Right cardiac atrium (tissue), 5 donors: ENCODE results near the gene ZNF106. TPM values are rescaled to one million over a fixed set of nuclear protein-coding genes. Genes with fewer than 3 reads are reported as not detected.

Experiments used
- ATAC-seq, 2 donors: fragments of 200-7000 bp; cut with Tn5 transposase; one replicate each; pipeline versions ENCODE4 v1.8.0 to v1.9.1; 2020; ENCODE audit warnings: moderate library complexity in 2 of 2, mild to moderate bottlenecking in 1 of 2
- DNase-seq, 3 donors: peaks; one replicate each; pipeline ENCODE4 v3.0.0-alpha.2; 2020
- H3K27ac ChIP-seq: one replicate; pipeline ENCODE4 v1.5.1; 2013; ENCODE audit warnings: mild to moderate bottlenecking, low read length, control low read depth, moderate library complexity
- H3K27me3 ChIP-seq: one replicate; pipeline ENCODE4 v1.6.1; 2013; ENCODE audit not compliant: control insufficient read depth, insufficient read depth
- H3K4me1 ChIP-seq: one replicate; pipeline ENCODE4 v1.6.1; 2013; ENCODE audit warnings: low read length; ENCODE audit not compliant: control insufficient read depth, insufficient read depth
- H3K4me3 ChIP-seq: one replicate; pipeline ENCODE4 v1.5.1; 2013; ENCODE audit warnings: low read length, control low read depth
- H3K9me3 ChIP-seq: one replicate; pipeline ENCODE4 v1.6.1; 2013; ENCODE audit warnings: low read length; ENCODE audit not compliant: control insufficient read depth
- WGBS: extraction: QIAGEN DNeasy Blood & Tissue Kit; methylation state at CpG from one replicate; pipeline ENCODE4 v1.1.7; 2013; 5-methylcytosine and 5-hydroxymethylcytosine counted together
- intact Hi-C, 4 donors: fragments of 100-400 bp; cut with DNase I; formaldehyde crosslinking; loops; one replicate each; pipeline versions ENCODE4 v1.11.0 to v1.14.0; 2022 to 2023
- polyA plus RNA-seq: library from polyadenylated mRNA; stranded (reverse); fragments of 200-250 nt; gene quantifications from one replicate; pipeline ENCODE4 v1.2.3, GENCODE V29; 2013
- total RNA-seq, 4 donors: library from RNA; stranded (reverse); fragmentation: NEBNext Ultra II Directional; extraction: Animal tissue kit (Norgen Biotek cat#: 25700); gene quantifications; one replicate each; pipeline ENCODE4 v1.2.1, GENCODE V29; 2021
- donor health status: healthy with polysubstance abuse.
- donor health status: DM: no; HTN: yes; CAD: no.
- donor health status: DM: no; HTN: no; CAD: no.
- donor health status: DM: no; HTN: yes; CAD: no; lungs with severe emphysema.
- donor health status: DM: yes; HTN: yes; CAD: no.

ZNF106 gene
- total and polyA plus RNA-seq, 5 donors = 94.6 to 507 (median 421) TPM

DNA sequence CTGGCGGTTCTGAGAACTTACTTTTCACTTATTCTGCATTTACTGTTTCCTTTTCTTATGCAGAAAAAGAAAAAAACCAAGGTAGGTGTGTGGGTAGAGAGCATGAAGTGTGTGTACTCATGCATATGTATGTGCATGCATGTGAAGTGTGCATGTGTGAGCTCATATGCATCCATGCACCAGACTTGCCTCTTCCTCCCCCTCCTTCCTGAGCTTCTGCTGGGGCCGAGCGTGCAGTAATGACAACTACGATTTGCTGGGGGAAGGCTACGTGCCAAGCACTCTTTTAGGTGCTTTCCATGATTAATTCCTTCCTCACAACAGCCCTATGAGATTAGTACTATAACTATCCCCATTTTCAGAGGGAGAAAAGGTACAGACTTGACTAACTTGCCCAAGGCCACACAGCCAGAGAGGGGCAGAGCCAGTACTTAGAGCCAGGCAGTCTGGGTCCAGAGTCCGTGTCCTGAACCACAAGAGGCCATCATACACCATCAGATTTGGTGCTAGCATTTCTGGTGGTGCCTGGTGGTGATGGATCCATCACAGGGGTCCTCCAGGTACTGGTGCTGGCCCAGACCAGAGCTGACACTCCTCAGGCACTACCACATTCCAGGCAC is 85.0 kb downstream of the ZNF106 start:
- H3K27ac ChIP-seq = no peak overlapping the region
- H3K4me3 ChIP-seq = no peak overlapping the region
- H3K9me3 ChIP-seq = no peaks in the 10 kb centered on the region
- no peak for DNase-seq
- no peak for ATAC-seq
- H3K4me1 ChIP-seq = no peaks in the 10 kb centered on the region
- H3K27me3 ChIP-seq = no peaks in the 10 kb centered on the region
- intact Hi-C loops = loop anchor here in 1 of 4 donors (10.0 kb wide), 1 partner anchor 49 kb away; no protein-coding TSS in a partner anchor
- 62% methylated on average over 6 of the region's 6 CpGs for WGBS

DNA sequence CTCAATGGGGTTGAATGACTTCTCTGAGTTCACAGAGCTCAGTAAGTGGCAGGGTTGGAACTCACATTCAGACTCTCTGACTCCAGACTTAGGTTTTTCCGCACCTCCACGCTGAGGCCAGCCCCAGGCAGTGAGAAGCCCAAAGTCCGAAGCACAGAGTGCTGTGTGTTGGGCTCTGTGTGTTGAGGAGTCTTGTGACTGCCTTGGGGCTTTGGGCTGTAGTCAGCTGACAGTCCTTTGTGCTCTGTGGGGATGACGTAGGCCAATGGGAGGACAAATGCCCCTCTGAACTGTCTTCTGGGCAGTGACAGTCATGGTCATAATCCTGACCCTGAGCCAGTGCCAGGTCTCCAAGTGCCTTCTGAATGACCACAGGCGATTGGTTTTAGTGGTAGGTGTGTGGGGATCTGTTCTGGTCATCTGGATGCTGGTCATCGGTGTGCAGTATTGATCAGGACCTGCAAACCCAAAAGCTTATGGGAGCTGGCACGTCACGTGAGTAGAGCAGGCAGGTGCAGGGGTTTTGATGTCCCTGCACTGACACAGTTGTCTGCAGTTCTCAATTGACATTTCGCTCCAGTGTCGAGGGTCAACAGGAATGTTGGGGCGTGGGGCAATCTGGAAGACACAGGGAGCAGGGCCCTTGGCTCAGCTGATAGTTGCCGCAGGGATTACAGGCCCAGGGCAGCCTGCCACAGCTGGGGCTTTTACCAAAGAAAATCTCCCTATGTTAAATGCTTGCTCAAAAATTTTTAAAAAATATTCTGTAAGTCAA is 86.3 kb downstream of the ZNF106 start:
- Histone ChIP-seq H3K27me3 (no peaks in the 10 kb centered on the region), H3K4me3 (no peak overlapping the region), H3K9me3 (no peaks in the 10 kb centered on the region), H3K4me1 (no peaks in the 10 kb centered on the region), H3K27ac (no peak overlapping the region)
- ATAC-seq (no peak), DNase-seq (no peak)
- intact Hi-C loops = loop anchor here in 1 of 4 donors (10.0 kb wide), 1 partner anchor 50 kb away; no protein-coding TSS in a partner anchor
- 81% methylated on average over 12 of the region's 12 CpGs for WGBS

DNA sequence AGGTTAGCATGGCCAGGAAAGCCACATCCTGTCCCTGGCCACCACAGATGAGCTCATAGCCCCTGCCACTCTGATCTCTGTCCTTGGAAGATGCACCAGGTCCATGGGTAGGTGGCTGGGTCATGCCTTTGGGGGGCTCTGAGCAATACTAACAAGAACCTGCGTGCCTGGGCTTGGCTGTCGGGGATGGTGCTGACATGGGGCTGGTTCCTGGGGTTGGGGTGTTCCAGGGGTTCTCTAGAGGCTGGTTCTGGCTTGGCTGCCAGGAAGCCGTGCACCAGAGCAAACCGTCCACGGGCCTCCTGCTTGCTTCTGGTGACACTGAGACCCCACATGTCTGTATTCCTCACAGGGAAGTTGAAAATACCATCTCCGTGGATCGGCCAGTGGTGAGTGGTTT is 87.6 kb downstream of the ZNF106 start:
- H3K27ac ChIP-seq = no peak overlapping the region

DNA sequence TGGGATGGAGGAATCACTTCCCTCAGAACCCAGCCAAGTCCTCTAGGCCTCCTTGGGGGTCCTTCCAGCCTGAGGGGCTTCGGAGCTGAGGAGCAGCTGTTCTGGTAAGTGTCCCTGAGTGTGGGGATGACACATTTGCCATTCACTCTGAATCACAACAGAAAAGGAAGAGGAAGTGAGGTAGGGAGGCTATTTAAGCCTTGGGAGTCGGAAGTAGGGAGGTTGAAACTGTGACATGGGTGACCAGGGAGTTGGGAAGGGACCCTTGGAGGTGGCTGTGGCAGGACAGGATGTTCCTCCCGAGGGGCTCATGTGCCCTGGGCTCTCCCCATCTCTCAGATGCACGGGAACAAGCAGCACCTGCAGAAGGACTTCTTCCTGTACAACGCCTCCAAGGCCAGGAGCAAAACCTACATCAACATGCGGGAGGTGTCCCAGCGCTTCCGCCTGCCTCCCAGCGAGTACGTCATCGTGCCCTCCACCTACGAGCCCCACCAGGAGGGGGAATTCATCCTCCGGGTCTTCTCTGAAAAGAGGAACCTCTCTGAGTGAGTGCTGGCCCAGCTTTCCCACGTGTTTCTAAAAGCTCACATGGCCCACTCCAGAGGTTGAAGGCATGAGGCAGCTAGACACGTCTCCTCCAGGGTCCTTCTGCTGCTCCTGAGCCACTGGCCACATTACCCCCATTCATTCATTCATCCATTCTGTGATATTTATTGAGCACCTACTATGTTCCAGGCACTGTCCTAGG is 88.3 kb downstream of the ZNF106 start:
- WGBS = 88% methylated on average over 15 of the region's 15 CpGs
- Histone ChIP-seq H3K27me3 (no peaks in the 10 kb centered on the region), H3K4me3 (no peak overlapping the region), H3K9me3 (no peaks in the 10 kb centered on the region), H3K27ac (no peak overlapping the region), H3K4me1 (no peaks in the 10 kb centered on the region)
- ATAC-seq (no peak), DNase-seq (no peak)
- intact Hi-C loops = loop anchor here in 1 of 4 donors (10.0 kb wide), 1 partner anchor 52 kb away; no protein-coding TSS in a partner anchor

More for the DNA sequence above, 87.6 kb downstream of the ZNF106 start:
- intact Hi-C loops = loop anchor here in 1 of 4 donors (10.0 kb wide), 1 partner anchor 51 kb away; no protein-coding TSS in a partner anchor
- ATAC-seq = no peak
- Histone ChIP-seq H3K4me1 (no peaks in the 10 kb centered on the region), H3K4me3 (no peak overlapping the region), H3K27me3 (no peaks in the 10 kb centered on the region), H3K9me3 (no peaks in the 10 kb centered on the region)
- WGBS = 95% methylated on average over 7 of the region's 7 CpGs
- DNase-seq = no peak

DNA sequence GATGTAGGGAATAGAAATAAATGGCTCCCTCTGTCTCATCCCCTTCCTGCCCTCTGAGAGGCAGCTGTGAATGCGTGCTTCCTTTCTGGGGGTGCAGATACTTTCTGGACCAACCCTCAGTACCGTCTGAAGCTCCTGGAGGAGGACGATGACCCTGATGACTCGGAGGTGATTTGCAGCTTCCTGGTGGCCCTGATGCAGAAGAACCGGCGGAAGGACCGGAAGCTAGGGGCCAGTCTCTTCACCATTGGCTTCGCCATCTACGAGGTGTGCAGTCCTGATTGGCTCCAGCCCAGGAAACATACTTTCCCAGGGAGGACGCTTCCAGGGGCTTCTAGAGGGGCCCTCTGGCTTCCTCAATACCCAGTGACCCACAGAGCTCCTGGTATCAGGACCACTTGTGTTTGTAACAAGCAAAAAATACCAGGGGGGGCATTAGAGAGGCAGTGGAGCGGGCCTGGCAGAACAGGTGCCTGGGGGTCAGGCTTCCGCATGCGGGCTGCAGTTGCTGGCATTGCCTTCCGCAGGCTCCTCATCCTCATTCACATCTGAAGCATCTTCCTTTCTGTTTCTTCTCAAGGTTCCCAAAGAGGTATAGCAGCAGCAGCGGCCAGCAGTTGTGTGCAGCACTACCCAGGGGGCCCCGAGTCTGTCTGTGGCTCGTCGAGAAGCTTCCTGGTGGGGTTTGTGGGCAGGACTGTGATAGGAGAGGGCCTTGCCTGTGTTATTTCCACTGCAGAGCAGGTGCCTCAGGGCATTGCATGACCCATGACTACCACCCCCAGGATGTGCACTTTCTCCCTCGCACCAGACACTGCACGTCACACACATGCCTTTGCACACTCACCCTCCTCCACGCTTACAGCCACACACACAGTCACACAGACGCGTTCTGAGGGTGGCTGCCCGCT is 89.1 kb downstream of the ZNF106 start:
- H3K27me3 ChIP-seq = no peaks in the 10 kb centered on the region
- intact Hi-C loops = loop anchor here in 1 of 4 donors (10.0 kb wide), 1 partner anchor 53 kb away; no protein-coding TSS in a partner anchor
- no peak for DNase-seq
- no peak overlapping the region for H3K27ac ChIP-seq
- 81% methylated on average over 24 of the region's 24 CpGs for WGBS
- ATAC-seq = no peak
- no peaks in the 10 kb centered on the region for H3K9me3 ChIP-seq
- H3K4me1 ChIP-seq = no peaks in the 10 kb centered on the region
- H3K4me3 ChIP-seq = no peak overlapping the region

DNA sequence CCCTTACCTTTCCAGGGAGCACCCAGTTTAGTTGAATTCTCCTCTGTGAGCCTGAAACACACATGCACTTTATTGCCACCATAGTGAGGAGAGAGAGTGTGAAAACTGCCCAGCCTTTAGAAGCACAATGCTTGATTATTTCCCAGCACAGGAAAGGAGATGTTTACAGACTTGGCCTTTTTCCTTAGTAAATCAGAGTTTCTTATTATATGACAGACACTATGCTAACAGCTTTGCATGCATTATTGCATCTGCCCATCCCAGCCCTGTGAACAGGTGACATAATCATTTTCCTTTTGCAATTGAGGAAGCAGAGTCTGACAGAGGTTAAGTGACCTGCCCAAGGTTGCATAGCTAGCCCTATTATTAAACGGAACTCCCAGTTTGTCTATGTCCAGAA is 95.1 kb downstream of the ZNF106 start:
- ATAC-seq (no peak), DNase-seq (no peak)
- no peaks in the 10 kb centered on the region for H3K27me3 ChIP-seq
- WGBS = 74% methylated on average over 1 of the region's 1 CpG
- no peaks in the 10 kb centered on the region for H3K9me3 ChIP-seq
- H3K4me3 ChIP-seq = no peak overlapping the region
- no peak overlapping the region for H3K27ac ChIP-seq
- no peaks in the 10 kb centered on the region for H3K4me1 ChIP-seq
- intact Hi-C loops = no loop called here

DNA sequence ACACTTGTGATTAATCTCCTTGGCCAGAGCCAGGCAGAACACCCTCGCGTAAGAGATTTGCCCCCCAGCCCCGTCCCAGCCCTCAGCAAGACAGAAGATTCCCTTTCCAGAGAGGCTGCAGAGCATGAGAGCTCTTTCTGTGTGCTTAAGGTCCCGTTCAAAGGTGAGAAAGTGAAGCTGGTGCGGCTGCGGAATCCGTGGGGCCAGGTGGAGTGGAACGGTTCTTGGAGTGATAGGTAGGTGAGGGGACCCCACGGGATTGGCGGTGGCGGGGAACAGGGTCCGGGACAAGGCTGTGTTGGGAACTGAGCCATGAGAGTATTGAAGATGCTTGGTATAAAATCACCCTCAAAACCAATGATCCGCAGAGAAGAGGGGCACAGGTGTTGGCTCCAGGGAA is 96.8 kb downstream of the ZNF106 start:
- DNase-seq (no peak), ATAC-seq (no peak)
- H3K9me3 ChIP-seq = no peaks in the 10 kb centered on the region
- H3K4me3 ChIP-seq = no peak overlapping the region
- no peaks in the 10 kb centered on the region for H3K27me3 ChIP-seq
- intact Hi-C loops = no loop called here
- WGBS = 88% methylated on average over 13 of the region's 13 CpGs
- H3K4me1 ChIP-seq = no peaks in the 10 kb centered on the region
- no peak overlapping the region for H3K27ac ChIP-seq

DNA sequence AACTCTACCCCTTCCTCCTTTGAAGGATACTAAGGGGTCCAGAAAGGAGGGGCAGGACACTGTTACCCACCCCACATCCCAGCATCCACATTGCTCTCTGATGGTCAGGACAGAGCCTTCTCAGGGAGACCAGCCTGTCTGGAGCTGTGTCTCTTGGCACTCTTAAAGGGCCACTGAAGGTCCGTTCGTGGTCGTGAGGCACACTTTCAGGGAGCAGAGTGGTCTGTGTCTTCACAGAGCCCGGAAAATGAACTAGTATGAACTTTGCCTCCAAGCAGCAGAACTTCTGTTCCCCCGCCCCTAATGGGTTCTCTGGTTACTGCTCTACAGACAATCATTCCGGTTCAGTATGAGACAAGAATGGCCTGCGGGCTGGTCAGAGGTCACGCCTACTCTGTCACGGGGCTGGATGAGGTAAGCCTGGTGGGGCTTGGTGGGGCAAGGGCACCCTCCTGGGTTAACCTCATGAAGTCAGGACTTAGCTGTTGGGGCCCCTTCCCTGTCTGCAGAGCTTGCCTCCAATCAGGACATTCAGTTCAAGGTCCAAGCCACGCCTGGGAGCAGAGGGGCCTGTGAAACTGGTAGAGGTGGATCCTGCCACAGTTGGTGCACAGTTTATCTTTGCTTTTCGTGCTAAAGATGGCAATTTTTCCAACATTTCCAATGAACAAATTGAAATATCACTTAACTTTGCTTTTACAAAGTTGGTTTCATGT is 98.5 kb downstream of the ZNF106 start:
- DNase-seq (no peak), ATAC-seq (peak in 1 of 2 donors; percentile 39)
- Histone ChIP-seq H3K4me1 (peaks cover 3% of the 10 kb centered on the region), H3K9me3 (no peaks in the 10 kb centered on the region), H3K4me3 (no peak overlapping the region), H3K27me3 (no peaks in the 10 kb centered on the region), H3K27ac (no peak overlapping the region)
- 89% methylated on average over 11 of the region's 11 CpGs for WGBS
- intact Hi-C loops = no loop called here

DNA sequence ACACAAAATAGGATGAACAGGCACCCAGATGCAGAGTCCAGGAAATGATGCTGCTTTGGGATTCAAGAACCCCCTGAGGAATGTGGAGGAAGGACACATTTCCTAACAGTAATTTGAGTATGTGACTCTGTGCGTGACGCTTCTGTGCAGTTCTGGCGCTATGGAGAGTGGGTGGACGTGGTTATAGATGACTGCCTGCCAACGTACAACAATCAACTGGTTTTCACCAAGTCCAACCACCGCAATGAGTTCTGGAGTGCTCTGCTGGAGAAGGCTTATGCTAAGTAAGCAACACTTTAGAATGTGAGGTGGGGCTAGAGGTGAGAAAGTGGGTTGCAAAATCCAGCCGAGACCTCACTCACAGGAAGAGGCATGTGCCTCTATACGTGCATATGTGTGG is 103.3 kb downstream of the ZNF106 start:
- no peaks in the 10 kb centered on the region for H3K27me3 ChIP-seq
- peak overlapping the region; percentile 12 for H3K27ac ChIP-seq
- DNase-seq = no peak
- WGBS = 67% methylated on average over 8 of the region's 8 CpGs
- H3K4me1 ChIP-seq = peaks cover 3% of the 10 kb centered on the region
- H3K4me3 ChIP-seq = no peak overlapping the region
- no peak for ATAC-seq
- intact Hi-C loops = no loop called here
- H3K9me3 ChIP-seq = no peaks in the 10 kb centered on the region
